Transverse colon (tissue), 4 donors: ENCODE measurements around the gene BFAR.

Experiments used
- EP300 ChIP-seq: sonication (generic); formaldehyde crosslinking; IDR thresholded peaks from one replicate; pipeline ENCODE4 v1.6.1; 2017; ENCODE audit warnings: antibody characterized with exemption, low read depth
- POLR2A ChIP-seq: fragments of 450-650 bp; IDR thresholded peaks from one replicate; pipeline ENCODE4 v1.6.1; 2016; ENCODE audit warnings: antibody characterized with exemption, mild to moderate bottlenecking, moderate library complexity
- POLR2AphosphoS5 ChIP-seq, 3 donors: sonication (generic); formaldehyde crosslinking; IDR thresholded peaks; one replicate each; pipeline ENCODE4 v1.6.1; 2016; ENCODE audit warnings: antibody characterized with exemption in 3 of 3
- TF ChIP-seq, protein P1 (sequence below), 5 experiments: fragments of 200-600 bp in 3 of 5; fragments of 450-650 bp in 2 of 5; sonication (generic) in 3 of 5; IDR thresholded peaks; 1 replicate in 2 of 5; 2 replicates in 3 of 5; pipeline ENCODE4 v1.5.1; 2016 to 2017; ENCODE audit warnings: antibody characterized with exemption in 5 of 5, inconsistent platforms in 3 of 5, mild to moderate bottlenecking in 2 of 5, moderate library complexity in 1 of 5

DNA sequence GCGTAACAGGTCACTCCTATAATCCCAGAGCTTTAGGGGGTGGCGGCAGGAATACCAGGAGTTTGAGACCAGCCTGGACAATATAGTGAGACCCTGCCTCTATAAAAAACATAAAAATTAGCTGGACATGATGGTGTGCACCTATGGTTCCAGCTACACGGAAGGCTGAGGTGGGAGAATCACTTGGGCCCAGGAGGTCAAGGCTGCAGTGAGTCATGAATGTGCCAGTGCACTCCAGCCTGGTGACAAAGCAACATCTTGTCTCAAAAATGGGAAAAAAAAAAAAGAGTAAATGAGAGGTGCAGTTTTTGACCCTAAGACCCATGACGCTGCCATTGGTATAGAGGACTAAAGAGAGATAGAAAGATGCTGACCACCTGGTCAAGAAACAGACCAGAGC lies 18.8 kb upstream of the BFAR start:
- TF ChIP-seq, protein P1, sequence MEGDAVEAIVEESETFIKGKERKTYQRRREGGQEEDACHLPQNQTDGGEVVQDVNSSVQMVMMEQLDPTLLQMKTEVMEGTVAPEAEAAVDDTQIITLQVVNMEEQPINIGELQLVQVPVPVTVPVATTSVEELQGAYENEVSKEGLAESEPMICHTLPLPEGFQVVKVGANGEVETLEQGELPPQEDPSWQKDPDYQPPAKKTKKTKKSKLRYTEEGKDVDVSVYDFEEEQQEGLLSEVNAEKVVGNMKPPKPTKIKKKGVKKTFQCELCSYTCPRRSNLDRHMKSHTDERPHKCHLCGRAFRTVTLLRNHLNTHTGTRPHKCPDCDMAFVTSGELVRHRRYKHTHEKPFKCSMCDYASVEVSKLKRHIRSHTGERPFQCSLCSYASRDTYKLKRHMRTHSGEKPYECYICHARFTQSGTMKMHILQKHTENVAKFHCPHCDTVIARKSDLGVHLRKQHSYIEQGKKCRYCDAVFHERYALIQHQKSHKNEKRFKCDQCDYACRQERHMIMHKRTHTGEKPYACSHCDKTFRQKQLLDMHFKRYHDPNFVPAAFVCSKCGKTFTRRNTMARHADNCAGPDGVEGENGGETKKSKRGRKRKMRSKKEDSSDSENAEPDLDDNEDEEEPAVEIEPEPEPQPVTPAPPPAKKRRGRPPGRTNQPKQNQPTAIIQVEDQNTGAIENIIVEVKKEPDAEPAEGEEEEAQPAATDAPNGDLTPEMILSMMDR (IDR thresholded peaks at IDR 0.05) = no peak
- TF ChIP-seq EP300 (no peak), POLR2AphosphoS5 (IDR thresholded peaks at IDR 0.05) (no peak), POLR2A (no peak)
